Measurements from ENCODE around the gene SGCD.

The SGCD gene

DNA sequence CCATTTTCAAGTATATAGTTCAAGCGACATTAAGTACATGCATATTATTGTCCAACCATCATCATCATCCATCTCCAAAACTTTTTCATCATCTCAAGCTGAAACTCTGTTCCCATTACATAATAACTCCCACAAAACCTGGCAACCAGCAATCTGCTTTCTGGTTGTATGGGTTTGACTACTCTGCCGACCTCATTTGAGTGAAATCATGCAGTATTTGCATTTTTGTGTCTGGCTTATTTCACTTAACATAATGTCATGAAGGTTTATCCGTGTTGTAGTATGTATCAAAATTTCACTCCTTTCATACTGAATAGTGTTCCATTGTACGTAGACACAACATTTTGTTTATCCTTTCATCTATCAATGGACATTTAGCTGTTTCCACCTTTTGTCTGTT is 74.8 kb downstream of the SGCD start:
- no peak for DNase-seq (ENCODE audit: low spot score)

- no peak for DNase-seq (ENCODE audit: low spot score)
These were observed 75.5 kb downstream of the SGCD start for GRCh38 chr5:156402387-156402921.

DNA sequence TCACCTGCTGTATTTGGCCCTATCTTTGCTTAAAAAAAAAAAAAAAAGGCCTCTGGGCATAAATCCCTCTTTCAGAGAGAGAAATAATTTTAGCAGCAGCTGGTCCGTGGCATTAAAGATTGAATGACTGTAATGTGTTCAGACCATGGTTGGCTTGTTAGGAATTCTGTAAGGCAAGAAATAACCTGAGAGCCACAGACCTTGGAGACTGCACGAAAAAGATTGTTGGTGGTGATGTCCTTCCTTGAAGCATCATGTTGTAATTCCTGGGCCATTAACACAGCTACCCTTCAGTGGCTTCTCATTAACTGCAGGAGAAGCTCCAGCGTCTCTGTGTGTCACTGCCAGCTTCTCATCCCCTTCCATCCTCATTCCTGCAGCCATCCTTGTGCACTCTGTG is 79.0 kb downstream of the SGCD start:
- no peak for DNase-seq (ENCODE audit: low spot score)

- DNase-seq (ENCODE audit: low spot score) = no peak
These were observed 80.3 kb downstream of the SGCD start for GRCh38 chr5:156407251-156407650.

DNA sequence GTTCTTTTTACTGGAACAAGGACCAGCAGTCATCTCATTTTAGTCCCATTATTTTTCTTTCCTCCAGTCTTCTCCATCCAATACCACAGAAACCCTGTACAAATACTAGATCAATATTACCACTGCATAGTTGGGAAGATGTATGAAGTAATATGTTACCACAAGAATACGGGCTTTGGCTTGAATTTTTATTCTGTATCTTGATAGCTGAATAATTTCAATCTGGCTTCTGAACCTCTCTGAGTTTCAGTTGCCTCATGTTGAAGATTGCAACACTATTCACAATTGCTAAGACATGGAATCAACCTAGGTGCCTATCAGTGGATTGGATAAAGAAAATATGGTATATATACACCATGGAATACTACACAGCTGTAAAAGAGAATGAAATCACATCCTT is 82.9 kb downstream of the SGCD start:
- DNase-seq (ENCODE audit: low spot score) = no peak

DNA sequence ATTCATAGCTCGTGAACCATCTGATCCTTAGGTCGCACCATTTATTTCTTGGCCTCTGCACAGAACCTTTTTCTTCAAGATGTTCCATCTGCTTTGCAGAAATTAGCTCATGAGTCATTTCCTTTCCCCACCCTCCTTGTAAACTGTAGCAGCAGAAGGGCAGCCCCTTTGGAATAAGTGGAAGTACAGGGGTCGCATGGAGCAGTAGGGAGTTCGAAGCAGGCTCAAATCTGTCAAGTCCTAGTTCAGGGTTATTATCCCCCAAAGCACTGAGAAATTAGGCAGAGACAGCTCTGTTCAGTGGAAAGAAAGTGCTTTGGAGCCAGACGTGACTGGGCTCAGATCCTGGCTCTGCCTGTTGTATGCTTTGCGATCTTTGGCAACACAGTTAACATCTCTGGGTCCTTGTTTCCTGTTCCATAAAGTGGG is 84.2 kb downstream of the SGCD start:
- DNase-seq (ENCODE audit: low spot score) = no peak

DNA sequence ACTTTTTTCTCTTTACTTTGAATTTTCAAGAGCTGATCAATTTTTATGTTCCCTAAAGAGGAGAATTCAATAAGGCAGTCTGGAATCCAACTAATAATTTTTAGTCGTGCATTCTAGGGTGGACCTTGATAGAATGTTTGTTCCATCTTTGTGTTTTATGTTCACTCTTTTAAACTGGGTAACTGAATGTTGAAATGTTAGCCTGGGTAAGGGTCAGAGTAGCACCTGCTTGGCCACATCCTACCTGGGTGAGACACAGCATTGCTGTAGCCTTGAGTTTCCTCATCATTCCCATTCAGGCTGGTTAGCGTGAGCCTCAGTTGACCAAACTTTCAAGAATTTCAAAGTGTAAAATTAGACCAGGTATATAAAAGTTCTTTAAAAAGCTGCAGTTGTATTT is 85.0 kb downstream of the SGCD start:
- no peak for DNase-seq (ENCODE audit: low spot score)

DNA sequence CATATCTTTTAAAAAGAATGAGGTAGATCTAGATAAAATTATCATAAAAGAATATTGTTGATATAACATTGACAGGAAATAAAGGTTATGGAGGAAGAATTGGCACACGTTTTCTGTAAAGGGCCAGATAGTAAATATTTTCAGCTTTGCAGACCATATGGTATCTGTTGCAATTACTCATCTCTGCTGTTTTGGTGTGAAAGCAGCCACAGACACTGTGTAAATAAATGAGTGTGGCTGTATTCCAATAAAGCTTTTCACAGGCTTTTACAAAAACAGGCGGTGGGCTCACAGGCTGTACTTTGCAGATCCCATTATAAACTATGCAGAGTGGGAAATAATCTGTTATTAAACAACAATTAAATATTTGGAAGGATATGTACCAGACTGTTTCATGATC is 87.4 kb downstream of the SGCD start:
- no peak for DNase-seq (ENCODE audit: low spot score)

DNA sequence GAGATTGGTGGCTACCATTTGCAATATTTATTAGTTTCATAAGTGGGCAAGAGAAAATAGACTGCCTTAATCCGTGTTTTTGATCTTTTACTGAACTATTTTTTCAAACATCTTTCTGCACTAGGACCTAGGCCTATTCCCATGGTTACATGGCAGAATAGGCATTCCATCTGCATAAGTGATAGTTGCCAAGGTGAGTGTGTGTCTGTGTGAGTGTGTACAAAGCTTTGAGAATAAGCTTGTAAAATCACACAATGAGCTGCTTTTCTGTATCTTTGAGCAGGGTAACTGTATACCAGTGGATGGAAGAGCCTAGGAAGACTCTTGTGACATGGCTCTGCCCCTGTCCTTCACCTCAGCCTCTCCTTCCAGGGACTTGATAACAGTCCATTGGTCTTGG is 92.7 kb downstream of the SGCD start:
- DNase-seq (ENCODE audit: low spot score) = no peak

GRCh38 chr5:156420665-156421064 is 93.7 kb downstream of the SGCD start:
- DNase-seq (ENCODE audit: low spot score) = no peak

GRCh38 chr5:156421798-156422197 is 94.8 kb downstream of the SGCD start:
- DNase-seq (ENCODE audit: low spot score) = no peak

- no peak for DNase-seq (ENCODE audit: low spot score)
These were observed 96.6 kb downstream of the SGCD start for GRCh38 chr5:156423597-156423996.

- DNase-seq (ENCODE audit: low spot score) = no peak
These were observed 100.4 kb downstream of the SGCD start for GRCh38 chr5:156427315-156427714.

DNA sequence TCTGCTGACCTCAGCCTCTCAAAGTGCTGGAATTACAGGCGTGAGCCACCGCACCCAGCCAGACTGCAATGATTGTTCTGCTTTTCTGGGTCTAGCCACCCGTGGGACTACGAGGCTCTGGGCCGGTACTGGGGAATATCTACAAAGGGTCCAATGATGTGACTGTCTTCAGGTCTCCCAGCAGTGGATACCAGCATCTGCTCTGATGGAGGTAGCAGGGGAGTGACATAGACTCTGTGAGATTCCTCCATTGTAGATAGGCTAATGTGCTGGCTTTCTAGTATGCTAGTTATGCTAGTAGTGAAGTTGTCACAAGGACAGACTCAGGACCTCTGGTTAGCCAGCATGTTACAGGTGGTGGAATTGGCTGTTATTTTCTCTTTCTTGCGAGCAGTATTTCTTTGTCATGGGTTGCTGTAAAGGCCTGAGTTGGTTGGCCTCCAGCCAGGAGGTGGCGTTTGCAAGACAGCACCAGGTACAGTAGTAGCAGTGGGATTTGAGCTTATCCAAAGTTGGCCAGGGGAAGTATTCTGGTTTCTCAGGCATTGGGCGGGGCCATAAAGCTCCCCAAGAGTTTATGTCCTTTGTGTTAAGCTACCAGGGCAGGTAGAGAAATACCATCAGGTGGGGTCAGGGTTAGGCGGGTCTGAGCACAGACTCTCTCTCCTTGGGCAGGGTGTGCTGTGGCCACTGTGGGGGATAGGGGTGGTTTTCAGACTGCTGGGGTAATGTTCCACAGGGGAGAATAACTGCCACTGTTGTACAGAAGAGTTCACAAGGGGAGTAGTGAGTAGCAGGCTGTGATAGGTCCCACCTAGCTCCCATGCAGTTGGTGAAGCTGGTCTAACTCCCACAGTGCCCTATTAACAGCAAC is 105.2 kb downstream of the SGCD start:
- no peak for DNase-seq (ENCODE audit: low spot score)

DNA sequence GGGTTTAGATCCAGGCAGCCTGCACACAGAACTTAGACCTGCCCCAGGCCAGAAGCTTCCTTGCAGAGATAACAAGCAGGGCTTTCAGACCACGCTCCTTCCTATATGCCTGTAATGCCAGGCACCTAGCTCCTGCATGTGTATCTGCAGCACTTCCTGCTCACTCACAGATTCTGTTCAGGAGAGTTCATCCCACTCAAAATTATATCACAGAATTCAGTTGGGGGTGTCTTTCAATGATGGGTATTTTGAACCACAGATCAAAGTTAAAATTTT is 105.8 kb downstream of the SGCD start:
- DNase-seq (ENCODE audit: low spot score) = no peak

- DNase-seq (ENCODE audit: low spot score) = no peak
These were observed 107.5 kb downstream of the SGCD start for GRCh38 chr5:156434471-156434870.

- DNase-seq (ENCODE audit: low spot score) = peak; percentile 24
These were observed 108.1 kb downstream of the SGCD start for GRCh38 chr5:156435101-156435500.

- no peak for DNase-seq (ENCODE audit: low spot score)
These were observed 111.1 kb downstream of the SGCD start for GRCh38 chr5:156438076-156438475.

GRCh38 chr5:156444753-156445291 is 117.9 kb downstream of the SGCD start:
- peak; percentile 4 for DNase-seq (ENCODE audit: low spot score)

- no peak for DNase-seq (ENCODE audit: low spot score)
These were observed 119.6 kb downstream of the SGCD start for GRCh38 chr5:156446526-156446925.

DNA sequence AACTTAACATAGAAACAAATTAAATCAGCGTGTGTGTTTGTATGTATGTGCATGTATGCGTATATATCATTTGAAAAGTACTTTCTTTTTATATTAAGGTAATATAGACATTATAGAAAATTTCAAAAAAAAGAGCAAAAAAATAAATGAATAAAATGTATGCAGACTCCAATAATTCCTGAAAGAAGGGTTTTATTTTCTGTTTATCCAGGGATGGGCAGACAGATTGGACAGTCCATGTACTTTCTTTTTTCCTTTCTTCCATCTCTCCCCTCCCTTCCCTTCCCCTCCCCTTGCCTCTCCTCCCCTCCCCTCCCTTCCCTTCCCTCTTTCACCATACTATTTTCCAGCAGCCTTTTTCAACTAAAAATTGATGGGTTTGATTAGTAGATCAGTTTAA is 123.8 kb downstream of the SGCD start:
- no peak for DNase-seq (ENCODE audit: low spot score)

DNA sequence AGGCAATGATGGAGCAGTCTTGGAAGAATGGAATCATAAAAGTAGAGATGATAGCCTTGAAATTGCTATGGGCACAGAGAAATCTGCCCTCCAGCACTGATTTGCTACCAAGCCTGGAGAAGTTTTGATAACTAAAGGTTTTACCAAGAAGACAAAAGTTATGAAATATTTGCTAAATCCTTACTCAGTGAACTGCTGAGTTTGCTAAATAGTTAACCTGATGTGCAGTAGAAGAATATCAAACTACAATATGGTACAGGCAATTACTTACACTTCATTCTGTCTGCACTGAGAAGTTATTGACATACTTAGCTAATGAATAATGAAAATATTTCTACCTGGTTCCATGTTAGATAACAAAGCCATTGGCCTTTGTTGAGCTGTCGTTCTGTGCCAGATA is 124.5 kb downstream of the SGCD start:
- DNase-seq (ENCODE audit: low spot score) = no peak

DNA sequence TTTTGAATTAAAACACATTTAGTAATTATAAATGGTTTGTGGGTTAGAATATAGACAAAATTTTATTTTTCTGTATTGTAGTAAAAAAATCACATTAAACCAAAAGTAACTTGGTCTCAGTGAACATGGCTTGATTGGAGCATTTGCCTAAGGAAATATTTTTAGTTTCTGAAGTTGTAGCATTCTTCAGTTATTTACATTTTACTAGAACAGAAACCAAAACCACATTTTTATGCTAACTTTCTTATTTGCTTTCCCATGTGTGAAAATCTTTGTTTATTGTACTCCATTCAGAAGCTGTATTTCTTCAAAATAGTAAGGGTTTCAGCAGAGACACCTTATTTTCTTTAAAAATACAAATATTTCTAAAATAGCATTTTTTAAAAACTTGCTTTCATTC is 129.9 kb downstream of the SGCD start:
- no peak for DNase-seq (ENCODE audit: low spot score)

DNA sequence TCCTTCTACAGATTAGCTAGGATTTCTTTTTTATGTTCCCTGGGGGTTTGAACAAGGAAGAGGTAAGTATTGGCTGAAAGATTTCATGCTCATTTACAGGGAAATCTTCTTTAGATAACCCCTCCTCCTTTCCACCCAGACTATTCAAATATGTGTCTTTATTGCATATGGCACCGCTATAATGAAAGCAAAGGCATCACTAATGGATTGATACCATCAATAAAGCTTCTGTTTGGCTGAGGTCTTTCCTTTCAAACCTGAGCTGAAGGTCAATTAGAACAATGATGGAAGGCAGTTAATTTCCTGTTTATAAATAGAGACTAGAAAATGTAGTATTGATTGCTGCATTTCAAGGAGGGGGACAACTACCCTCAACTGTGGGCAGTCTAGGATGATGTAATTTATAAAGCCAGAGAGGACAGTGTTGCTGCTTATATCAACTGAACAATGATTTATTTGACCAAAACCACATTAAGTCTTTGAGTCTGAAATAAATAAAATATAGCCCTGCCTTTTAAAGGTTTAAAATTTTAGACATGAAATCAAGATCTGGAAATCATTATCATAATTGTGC is 132.9 kb downstream of the SGCD start:
- DNase-seq (ENCODE audit: low spot score) = no peak
